Middle frontal gyrus (tissue), 1 donor: ENCODE results near the gene LRRC28.

Experiments
- DNase-seq: peaks from one replicate; pipeline ENCODE4 v3.0.0-alpha.2; 2015; ENCODE audit warnings: low spot score; ENCODE audit errors: extremely low spot score

The LRRC28 gene

GRCh38 chr15:99305761-99306505 is 54.7 kb downstream of the LRRC28 start:
- DNase-seq: no peak

GRCh38 chr15:99306694-99307338 is 55.5 kb downstream of the LRRC28 start:
- DNase-seq: no peak

GRCh38 chr15:99307735-99308134 is 56.5 kb downstream of the LRRC28 start:
- DNase-seq: no peak

- no peak for DNase-seq
These were observed 59.5 kb downstream of the LRRC28 start for GRCh38 chr15:99310745-99311144.

- no peak for DNase-seq
These were observed 60.9 kb downstream of the LRRC28 start for GRCh38 chr15:99312228-99312627.

- no peak for DNase-seq
These were observed 61.5 kb downstream of the LRRC28 start for GRCh38 chr15:99312794-99313193.

GRCh38 chr15:99315636-99316035 is 64.4 kb downstream of the LRRC28 start:
- DNase-seq: no peak

GRCh38 chr15:99320374-99321215 is 69.3 kb downstream of the LRRC28 start:
- DNase-seq: no peak

GRCh38 chr15:99321468-99321867 is 70.2 kb downstream of the LRRC28 start:
- DNase-seq: no peak

GRCh38 chr15:99322643-99323405 is 71.5 kb downstream of the LRRC28 start:
- no peak for DNase-seq

GRCh38 chr15:99324082-99324620 is 72.9 kb downstream of the LRRC28 start:
- DNase-seq: no peak

- DNase-seq: no peak
These were observed 73.4 kb downstream of the LRRC28 start for GRCh38 chr15:99324700-99325099.

GRCh38 chr15:99326235-99326634 is 75.0 kb downstream of the LRRC28 start:
- DNase-seq: no peak

GRCh38 chr15:99328106-99329072 is 77.1 kb downstream of the LRRC28 start:
- DNase-seq: no peak

GRCh38 chr15:99331381-99331780 is 80.1 kb downstream of the LRRC28 start:
- DNase-seq: no peak

- DNase-seq: no peak
These were observed 82.1 kb downstream of the LRRC28 start for GRCh38 chr15:99333413-99333812.

- no peak for DNase-seq
These were observed 82.7 kb downstream of the LRRC28 start for GRCh38 chr15:99333981-99334380.

GRCh38 chr15:99335508-99335907 is 84.2 kb downstream of the LRRC28 start:
- DNase-seq: no peak

- no peak for DNase-seq
These were observed 85.5 kb downstream of the LRRC28 start for GRCh38 chr15:99336794-99337193.

GRCh38 chr15:99340347-99340746 is 89.1 kb downstream of the LRRC28 start:
- DNase-seq: no peak
